Panc1 (cell line): ENCODE measurements around the gene ENDOG.

ENCODE experiments used
- POLR2AphosphoS5 ChIP-seq: IDR thresholded peaks from 2 replicates; pipeline ENCODE4 v1.6.1; 2012; ENCODE audit warnings: mild to moderate bottlenecking, low read depth, low read length, moderate library complexity
- SIN3A ChIP-seq: IDR thresholded peaks from 2 replicates; pipeline ENCODE4 v1.6.1; 2012; ENCODE audit warnings: low read depth, mild to moderate bottlenecking, low read length, moderate library complexity, borderline replicate concordance; ENCODE audit not compliant: insufficient read depth
- TF ChIP-seq, protein P1 (sequence below): fragments of 450-650 bp; IDR thresholded peaks from 2 replicates; pipeline ENCODE4 v1.5.1; 2017; ENCODE audit warnings: mild to moderate bottlenecking
- TF ChIP-seq, protein P2 (sequence below), 2 experiments: IDR thresholded peaks; 2 replicates each; pipeline ENCODE4 v1.6.1; 2011 to 2012; ENCODE audit warnings: low read depth in 2 of 2, control low read depth in 1 of 2, low read length in 1 of 2, mild to moderate bottlenecking in 1 of 2, moderate library complexity in 1 of 2; ENCODE audit not compliant: insufficient read depth in 1 of 2

DNA sequence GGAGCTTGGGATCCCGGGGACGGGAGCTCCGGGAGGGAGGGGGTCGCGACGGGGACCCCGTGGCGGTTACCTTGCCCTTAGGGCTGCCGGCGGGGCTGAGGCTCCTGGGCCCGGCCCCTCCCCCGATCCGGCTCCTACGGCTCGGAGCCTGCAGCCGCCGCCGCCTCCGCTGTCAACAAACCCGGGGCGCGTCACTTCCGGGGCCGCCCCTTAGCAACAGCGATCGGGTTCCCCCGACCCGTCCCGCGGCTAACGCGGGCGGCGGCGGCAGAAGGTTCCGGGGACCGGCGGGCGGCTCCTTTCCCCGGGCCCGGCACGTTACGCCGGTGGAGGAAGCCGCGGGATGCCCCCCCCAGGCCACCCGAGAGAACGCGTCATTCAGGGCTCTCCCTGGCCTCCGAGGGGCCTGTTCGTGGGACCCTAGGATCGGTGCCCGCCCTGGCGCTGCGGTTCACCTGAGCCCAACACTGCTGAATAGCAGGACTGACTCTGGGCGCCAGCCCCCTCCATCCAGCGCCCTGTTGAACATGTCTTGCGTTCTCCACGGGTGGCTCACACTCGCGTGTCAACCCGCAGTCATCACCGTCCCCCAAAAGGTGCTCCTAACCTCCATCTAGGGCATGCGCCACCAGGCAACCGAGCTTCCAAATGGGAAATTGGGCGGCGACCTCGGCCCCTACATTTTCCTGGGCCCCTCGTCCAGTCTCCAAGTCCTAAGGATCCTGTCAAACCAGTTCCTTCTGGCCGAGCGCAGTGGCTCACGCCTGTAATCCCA is 46.4 kb upstream of the ENDOG start, which contains the start of gene ZER1:
- TF ChIP-seq, protein P1, sequence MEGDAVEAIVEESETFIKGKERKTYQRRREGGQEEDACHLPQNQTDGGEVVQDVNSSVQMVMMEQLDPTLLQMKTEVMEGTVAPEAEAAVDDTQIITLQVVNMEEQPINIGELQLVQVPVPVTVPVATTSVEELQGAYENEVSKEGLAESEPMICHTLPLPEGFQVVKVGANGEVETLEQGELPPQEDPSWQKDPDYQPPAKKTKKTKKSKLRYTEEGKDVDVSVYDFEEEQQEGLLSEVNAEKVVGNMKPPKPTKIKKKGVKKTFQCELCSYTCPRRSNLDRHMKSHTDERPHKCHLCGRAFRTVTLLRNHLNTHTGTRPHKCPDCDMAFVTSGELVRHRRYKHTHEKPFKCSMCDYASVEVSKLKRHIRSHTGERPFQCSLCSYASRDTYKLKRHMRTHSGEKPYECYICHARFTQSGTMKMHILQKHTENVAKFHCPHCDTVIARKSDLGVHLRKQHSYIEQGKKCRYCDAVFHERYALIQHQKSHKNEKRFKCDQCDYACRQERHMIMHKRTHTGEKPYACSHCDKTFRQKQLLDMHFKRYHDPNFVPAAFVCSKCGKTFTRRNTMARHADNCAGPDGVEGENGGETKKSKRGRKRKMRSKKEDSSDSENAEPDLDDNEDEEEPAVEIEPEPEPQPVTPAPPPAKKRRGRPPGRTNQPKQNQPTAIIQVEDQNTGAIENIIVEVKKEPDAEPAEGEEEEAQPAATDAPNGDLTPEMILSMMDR: no peak
- TF ChIP-seq SIN3A: no peak; the same call in 1 of the 2 replicates
- TF ChIP-seq, protein P2, sequence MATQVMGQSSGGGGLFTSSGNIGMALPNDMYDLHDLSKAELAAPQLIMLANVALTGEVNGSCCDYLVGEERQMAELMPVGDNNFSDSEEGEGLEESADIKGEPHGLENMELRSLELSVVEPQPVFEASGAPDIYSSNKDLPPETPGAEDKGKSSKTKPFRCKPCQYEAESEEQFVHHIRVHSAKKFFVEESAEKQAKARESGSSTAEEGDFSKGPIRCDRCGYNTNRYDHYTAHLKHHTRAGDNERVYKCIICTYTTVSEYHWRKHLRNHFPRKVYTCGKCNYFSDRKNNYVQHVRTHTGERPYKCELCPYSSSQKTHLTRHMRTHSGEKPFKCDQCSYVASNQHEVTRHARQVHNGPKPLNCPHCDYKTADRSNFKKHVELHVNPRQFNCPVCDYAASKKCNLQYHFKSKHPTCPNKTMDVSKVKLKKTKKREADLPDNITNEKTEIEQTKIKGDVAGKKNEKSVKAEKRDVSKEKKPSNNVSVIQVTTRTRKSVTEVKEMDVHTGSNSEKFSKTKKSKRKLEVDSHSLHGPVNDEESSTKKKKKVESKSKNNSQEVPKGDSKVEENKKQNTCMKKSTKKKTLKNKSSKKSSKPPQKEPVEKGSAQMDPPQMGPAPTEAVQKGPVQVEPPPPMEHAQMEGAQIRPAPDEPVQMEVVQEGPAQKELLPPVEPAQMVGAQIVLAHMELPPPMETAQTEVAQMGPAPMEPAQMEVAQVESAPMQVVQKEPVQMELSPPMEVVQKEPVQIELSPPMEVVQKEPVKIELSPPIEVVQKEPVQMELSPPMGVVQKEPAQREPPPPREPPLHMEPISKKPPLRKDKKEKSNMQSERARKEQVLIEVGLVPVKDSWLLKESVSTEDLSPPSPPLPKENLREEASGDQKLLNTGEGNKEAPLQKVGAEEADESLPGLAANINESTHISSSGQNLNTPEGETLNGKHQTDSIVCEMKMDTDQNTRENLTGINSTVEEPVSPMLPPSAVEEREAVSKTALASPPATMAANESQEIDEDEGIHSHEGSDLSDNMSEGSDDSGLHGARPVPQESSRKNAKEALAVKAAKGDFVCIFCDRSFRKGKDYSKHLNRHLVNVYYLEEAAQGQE (IDR thresholded peaks at IDR 0.05; ENCODE audit: insufficient read depth in 1 of 2, low read depth in 2 of 2, low read length in 1 of 2): no peak
- peak; percentile 69; the same call in 1 of the 2 replicates for TF ChIP-seq POLR2AphosphoS5
